ENCODE measurements around the gene VWA5A.

GRCh38 chr11:124071623-124071948, 43.7 kb upstream of the VWA5A start:
- TF ChIP-seq CTCF (IDR thresholded peaks at IDR 0.05; ENCODE audit: low read length) (no peak), EZH2 (IDR thresholded peaks at IDR 0.05; ENCODE audit: borderline replicate concordance, low read length) (no peak)
